ENCODE results near the gene DOCK10. TPM values are rescaled to one million over a fixed set of nuclear protein-coding genes. Genes with fewer than 3 reads are reported as not detected.

DOCK10 gene
- total and polyA plus RNA-seq, 10 of the 15 experiments (the other 5 are each of a cell fraction or from before 2014, with no cell fraction given), result 16.9 to 120 (median 85.5) TPM

DNA sequence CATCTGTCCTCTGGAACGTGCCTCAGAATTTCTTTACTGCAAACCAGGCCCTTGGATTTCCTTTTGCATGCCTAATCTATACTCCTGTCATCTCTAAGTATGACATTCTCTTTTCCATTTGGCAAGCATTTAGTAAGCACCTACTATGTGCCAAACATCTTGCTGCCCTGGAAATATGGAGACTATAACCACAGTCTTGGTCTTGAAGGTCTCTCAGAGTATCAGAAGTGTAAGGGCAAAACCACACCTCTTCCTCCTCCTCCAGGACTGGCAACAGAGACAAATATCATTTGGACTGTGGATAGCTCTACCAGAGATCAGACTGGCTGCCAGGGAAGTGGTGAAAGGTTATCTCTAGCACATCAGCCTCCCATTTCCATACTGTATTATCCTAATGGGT, 11.4 kb downstream of the DOCK10 start:
- Histone ChIP-seq H3K9ac (ENCODE audit: control insufficient read depth, insufficient read depth, low read length) (no peak overlapping the region), H2AFZ (ENCODE audit: control insufficient read depth, low read depth, low read length) (no peak overlapping the region), H3K4me3 (no peak overlapping the region), H3K27me3 (replicated peaks in 1 of 2; ENCODE audit: control insufficient read depth in 2 of 2, insufficient read depth in 2 of 2, low read length in 1 of 2) (no peaks in the 10 kb centered on the region), H3K9me3 (replicated peaks; ENCODE audit: control insufficient read depth, insufficient read depth, low read length) (no peaks in the 10 kb centered on the region; the same call in 2 of the 3 replicates), H3K36me3 (ENCODE audit: control insufficient read depth in 2 of 2, insufficient read depth in 2 of 2, low read length in 1 of 2) (peaks cover 0 to 3% of the 10 kb centered on the region in 2 experiments; a peak in 2 of 4 replicates), H3K27ac (ENCODE audit: control insufficient read depth, insufficient read depth) (no peak overlapping the region), H4K20me1 (ENCODE audit: control insufficient read depth, insufficient read depth) (no peaks in the 10 kb centered on the region), H3K4me1 (ENCODE audit: control insufficient read depth, insufficient read depth, low read length) (peaks cover 4% of the 10 kb centered on the region; the same call in 1 of the 2 replicates), H3K79me2 (ENCODE audit: control insufficient read depth, insufficient read depth, low read length) (peaks cover 77% of the 10 kb centered on the region), H3K4me2 (ENCODE audit: control insufficient read depth, insufficient read depth) (no peak overlapping the region)
- POLR2A ChIA-PET, result no interaction called here
- WGBS (ENCODE audit: insufficient coverage, insufficient replicate concordance, low lambda C conversion rate, missing lambda C conversion rate), result 100% methylated on average over 1 of the region's 1 CpG
- no TSS peak for BruUV-seq (replicated peaks)
- TF ChIP-seq CREB1 (IDR thresholded peaks at IDR 0.05; ENCODE audit: low read depth) (no peak), IRF5 (IDR thresholded peaks at IDR 0.05; ENCODE audit: borderline replicate concordance) (no peak)
- TF ChIP-seq, protein P1, sequence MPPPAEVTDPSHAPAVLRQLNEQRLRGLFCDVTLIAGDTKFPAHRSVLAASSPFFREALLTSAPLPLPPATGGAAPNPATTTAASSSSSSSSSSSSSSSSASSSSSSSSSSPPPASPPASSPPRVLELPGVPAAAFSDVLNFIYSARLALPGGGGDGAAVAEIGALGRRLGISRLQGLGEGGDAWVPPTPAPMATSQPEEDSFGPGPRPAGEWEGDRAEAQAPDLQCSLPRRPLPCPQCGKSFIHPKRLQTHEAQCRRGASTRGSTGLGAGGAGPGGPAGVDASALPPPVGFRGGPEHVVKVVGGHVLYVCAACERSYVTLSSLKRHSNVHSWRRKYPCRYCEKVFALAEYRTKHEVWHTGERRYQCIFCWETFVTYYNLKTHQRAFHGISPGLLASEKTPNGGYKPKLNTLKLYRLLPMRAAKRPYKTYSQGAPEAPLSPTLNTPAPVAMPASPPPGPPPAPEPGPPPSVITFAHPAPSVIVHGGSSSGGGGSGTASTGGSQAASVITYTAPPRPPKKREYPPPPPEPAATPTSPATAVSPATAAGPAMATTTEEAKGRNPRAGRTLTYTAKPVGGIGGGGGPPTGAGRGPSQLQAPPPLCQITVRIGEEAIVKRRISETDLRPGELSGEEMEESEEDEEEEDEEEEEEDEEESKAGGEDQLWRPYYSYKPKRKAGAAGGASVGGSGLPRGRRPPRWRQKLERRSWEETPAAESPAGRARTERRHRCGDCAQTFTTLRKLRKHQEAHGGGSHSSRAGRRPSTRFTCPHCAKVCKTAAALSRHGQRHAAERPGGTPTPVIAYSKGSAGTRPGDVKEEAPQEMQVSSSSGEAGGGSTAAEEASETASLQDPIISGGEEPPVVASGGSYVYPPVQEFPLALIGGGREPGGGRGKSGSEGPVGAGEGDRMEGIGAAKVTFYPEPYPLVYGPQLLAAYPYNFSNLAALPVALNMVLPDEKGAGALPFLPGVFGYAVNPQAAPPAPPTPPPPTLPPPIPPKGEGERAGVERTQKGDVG (CRISPR knock-in tag; IDR thresholded peaks at IDR 0.05), result no peak
- CTCF ChIA-PET, result no interaction called here
- RAD21 ChIA-PET (ENCODE audit: unreplicated experiment), result no interaction called here
- DNase-seq (ENCODE audit: low read depth, low spot score), result no peak
- no peak for ATAC-seq
- FAIRE-seq, result no peak
- intact Hi-C loops (cut with micrococcal nuclease; ENCODE audit: unreplicated experiment) (no loop called here), in situ Hi-C loops (cut with MboI) (no loop called here)
- SMC1A ChIA-PET (ENCODE audit: uncharacterized antibody, unreplicated experiment), result no interaction called here
